HepG2 (cell line): ENCODE results near the gene CLN6. TPM values are rescaled to one million over a fixed set of nuclear protein-coding genes. Genes with fewer than 3 reads are reported as not detected.
"Not testable (repeated sequence)": the region's sequence is repeated elsewhere in the genome, so short reads cannot be mapped to it uniquely, and the experiment has no call there.

Experiments
- ATAC-seq: fragments of 200-7000 bp; cut with Tn5 transposase; 3 replicates; pipeline ENCODE4 v1.9.1; 2020; ENCODE audit warnings: mild to moderate bottlenecking, moderate library complexity
- BruUV-seq: library from RNA; stranded (reverse); fragments of 400-500 nt; replicated peaks from 2 replicates; lab custom pipeline; 2021; lab: Mats Ljungman, UMichigan
- CTCF ChIA-PET: fragments of 300-600 bp; formaldehyde crosslinking; extraction: SDS; loops from one replicate; lab custom pipeline; 2021; ENCODE audit warnings: low total read pairs, inconsistent platforms, low intra/inter-chr PET ratio; lab: Yijun Ruan, JAX
- POLR2A ChIA-PET: fragments of 350-600 bp; sonication (Branson Sonifier 250); formaldehyde crosslinking; loops from one replicate; lab custom pipeline; 2020; ENCODE audit warnings: antibody characterized with exemption, inconsistent platforms; lab: Yijun Ruan, JAX
- DNase-seq: peaks from one replicate; pipeline ENCODE4 v3.0.0-alpha.2; 2015; ENCODE audit warnings: low spot score
- FAIRE-seq: peaks from 3 replicates; lab custom pipeline; 2011; peaks lifted over from hg19 to GRCh38; lab: Jason Lieb, UNC
- H2AFZ ChIP-seq: one replicate; pipeline ENCODE4 v1.6.1; 2011; ENCODE audit warnings: low read length, inconsistent platforms
- H3K27ac ChIP-seq: fragments of 300-600 bp; 3 replicates; pipeline ENCODE4 v1.8.0; 2011; ENCODE audit warnings: mixed run types, mild to moderate bottlenecking, mixed read lengths, low read length, inconsistent platforms; ENCODE audit not compliant: insufficient read depth; ENCODE audit errors: extremely low read length
- H3K27me3 ChIP-seq, 2 experiments: fragments of 200-600 bp in 1 of 2; 2 replicates in 1 of 2; 3 replicates in 1 of 2; pipeline versions ENCODE4 v1.6.0 to v1.8.0; 2011; ENCODE audit warnings: low read length in 2 of 2, mild to moderate bottlenecking in 2 of 2, moderate library complexity in 2 of 2, inconsistent platforms in 1 of 2; ENCODE audit not compliant: insufficient read depth in 2 of 2, control insufficient read depth in 1 of 2
- H3K36me3 ChIP-seq, 2 experiments: fragments of 200-600 bp in 1 of 2; replicated peaks in 1 of 2; 2 replicates in 1 of 2; 3 replicates in 1 of 2; pipeline versions ENCODE4 v1.5.1 to v1.8.0; 2011; ENCODE audit warnings: low read length in 2 of 2, inconsistent platforms in 1 of 2; ENCODE audit not compliant: insufficient read depth in 2 of 2, control insufficient read depth in 1 of 2
- H3K4me1 ChIP-seq: 2 replicates; pipeline ENCODE4 v1.5.1; 2012; ENCODE audit warnings: low read length, inconsistent platforms; ENCODE audit not compliant: insufficient read depth
- H3K4me2 ChIP-seq: 2 replicates; pipeline ENCODE4 v1.6.0; 2011; ENCODE audit warnings: low read depth, low read length, inconsistent platforms
- H3K4me3 ChIP-seq, 3 experiments: fragments of 200-600 bp in 1 of 3; sonication (generic), shearing (Covaris generic) in 1 of 3; replicated peaks in 1 of 3; 2 replicates each; pipeline ENCODE4 v1.5.1; 2011 to 2016; ENCODE audit warnings: low read length in 3 of 3, inconsistent platforms in 2 of 3, low read depth in 2 of 3, mild to moderate bottlenecking in 2 of 3, control low read depth in 1 of 3, mixed read lengths in 1 of 3; ENCODE audit not compliant: insufficient read depth in 1 of 3
- H3K79me2 ChIP-seq: one replicate; pipeline ENCODE4 v1.6.1; 2011; ENCODE audit warnings: low read length, inconsistent platforms; ENCODE audit not compliant: insufficient read depth
- H3K9ac ChIP-seq: 2 replicates; pipeline ENCODE4 v1.6.0; 2011; ENCODE audit warnings: mild to moderate bottlenecking, low read depth, low read length, inconsistent platforms; ENCODE audit not compliant: insufficient read depth
- H3K9me3 ChIP-seq: 2 replicates; pipeline ENCODE4 v1.5.1; 2012; ENCODE audit warnings: mild to moderate bottlenecking, low read length
- H4K20me1 ChIP-seq: 2 replicates; pipeline ENCODE4 v1.6.0; 2011; ENCODE audit warnings: inconsistent platforms, mild to moderate bottlenecking, low read length, moderate library complexity; ENCODE audit not compliant: insufficient read depth
- POLR2A ChIP-seq, 2 experiments: IDR thresholded peaks; 2 replicates each; pipeline ENCODE4 v1.6.1; 2011; ENCODE audit warnings: low read depth in 2 of 2, low read length in 2 of 2, mild to moderate bottlenecking in 1 of 2, moderate library complexity in 1 of 2; ENCODE audit not compliant: insufficient read depth in 1 of 2
- ZNF331 ChIP-seq: sonication (generic); formaldehyde crosslinking; IDR thresholded peaks from 2 replicates; pipeline ENCODE4 v1.4.0; 2020; ENCODE audit warnings: missing genetic modification reagents
- ZNF558 ChIP-seq: sonication (generic); formaldehyde crosslinking; IDR thresholded peaks from 2 replicates; pipeline ENCODE4 v1.9.0; 2022; ENCODE audit warnings: mild to moderate bottlenecking, missing genetic modification reagents, borderline replicate concordance
- WGBS: methylation state at CpG from one replicate; pipeline ENCODE4 v1.1.6; 2017; ENCODE audit warnings: low lambda C conversion rate; 5-methylcytosine and 5-hydroxymethylcytosine counted together
- in situ Hi-C: cut with HindIII; loops from 2 replicates; pipeline ENCODE4 v1.10.0; 2017; ENCODE audit warnings: low pct_unique_long_range_greater_than_20kb; ENCODE audit not compliant: extremely low pct_ligation_motif_present
- intact Hi-C: fragments of 100-400 bp; cut with micrococcal nuclease; formaldehyde crosslinking; loops from one replicate; pipeline ENCODE4 v1.10.0; 2022; ENCODE audit not compliant: unreplicated experiment
- polyA plus RNA-seq, 8 experiments: library from polyadenylated mRNA; depleted of rRNA in 3 of 8; stranded (reverse) in 7 of 8; unstranded in 1 of 8; fragments of >200 nt; fragmentation: Illumina TruSeq in 4 of 8; extraction: Trizol in 4 of 8; gene quantifications; 2 replicates each; pipeline versions ENCODE4 v1.2.1 to v1.2.3, GENCODE V29; 2011 to 2016; ENCODE audit warnings: low read depth in 4 of 8, missing spikeins in 1 of 8, mixed read lengths in 1 of 8; ENCODE audit not compliant: insufficient read depth in 1 of 8
- total RNA-seq, 5 experiments: library from RNA; depleted of rRNA; stranded (reverse); fragments of >200 nt; fragmentation: Illumina TruSeq; extraction: Trizol; gene quantifications; 2 replicates each; pipeline ENCODE4 v1.2.3, GENCODE V29; 2016; ENCODE audit warnings: low read depth in 1 of 5
- TF ChIP-seq, protein P1 (sequence below): sonication (generic); formaldehyde crosslinking; IDR thresholded peaks from 2 replicates; pipeline ENCODE4 v1.5.0; 2020; ENCODE audit warnings: mild to moderate bottlenecking, missing genetic modification reagents

CLN6 gene
- total and polyA plus RNA-seq, 2 of the 13 experiments (the other 11 are each of a cell fraction or from before 2014, with no cell fraction given): 24.9 to 27.1 TPM

GRCh38 chr15:68227643-68228142, 1.8 kb downstream of the CLN6 start:
- BruUV-seq: no TSS peak

DNA sequence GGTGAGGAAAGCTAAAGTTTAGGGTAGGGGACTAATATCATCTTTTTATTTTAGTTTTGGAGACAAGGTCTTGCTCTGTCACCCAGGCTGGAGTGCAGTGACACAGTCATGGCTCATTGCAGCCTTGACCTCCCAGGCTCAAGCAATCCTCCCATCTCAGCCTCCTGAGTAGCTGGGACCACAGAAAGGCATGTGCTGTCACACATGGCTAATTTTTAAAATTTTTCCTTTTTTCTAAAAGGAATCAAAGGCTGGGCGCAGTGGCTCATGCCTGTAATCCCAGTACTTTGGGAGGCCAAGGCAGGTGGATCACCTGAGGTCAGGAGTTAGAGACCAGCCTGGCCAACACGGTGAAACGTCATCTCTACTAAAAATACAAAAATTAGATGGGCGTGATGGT, 4.1 kb downstream of the CLN6 start:
- POLR2A ChIA-PET, BruUV-seq, intact Hi-C loops, H3K9me3 ChIP-seq, H4K20me1 ChIP-seq, ATAC-seq, H3K9ac ChIP-seq, DNase-seq, CTCF ChIA-PET, H3K4me3 ChIP-seq, H3K4me2 ChIP-seq, H3K27me3 ChIP-seq, H3K27ac ChIP-seq, H2AFZ ChIP-seq: not testable (repeated sequence)
- H3K4me1 ChIP-seq: peaks cover 48% of the 10 kb centered on the region
- TF ChIP-seq, protein P1, sequence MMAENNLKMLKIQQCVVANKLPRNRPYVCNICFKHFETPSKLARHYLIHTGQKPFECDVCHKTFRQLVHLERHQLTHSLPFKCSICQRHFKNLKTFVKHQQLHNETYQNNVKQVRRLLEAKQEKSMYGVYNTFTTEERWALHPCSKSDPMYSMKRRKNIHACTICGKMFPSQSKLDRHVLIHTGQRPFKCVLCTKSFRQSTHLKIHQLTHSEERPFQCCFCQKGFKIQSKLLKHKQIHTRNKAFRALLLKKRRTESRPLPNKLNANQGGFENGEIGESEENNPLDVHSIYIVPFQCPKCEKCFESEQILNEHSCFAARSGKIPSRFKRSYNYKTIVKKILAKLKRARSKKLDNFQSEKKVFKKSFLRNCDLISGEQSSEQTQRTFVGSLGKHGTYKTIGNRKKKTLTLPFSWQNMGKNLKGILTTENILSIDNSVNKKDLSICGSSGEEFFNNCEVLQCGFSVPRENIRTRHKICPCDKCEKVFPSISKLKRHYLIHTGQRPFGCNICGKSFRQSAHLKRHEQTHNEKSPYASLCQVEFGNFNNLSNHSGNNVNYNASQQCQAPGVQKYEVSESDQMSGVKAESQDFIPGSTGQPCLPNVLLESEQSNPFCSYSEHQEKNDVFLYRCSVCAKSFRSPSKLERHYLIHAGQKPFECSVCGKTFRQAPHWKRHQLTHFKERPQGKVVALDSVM (CRISPR knock-in tag): peak; percentile 34; the same call in 1 of the 2 replicates
- TF ChIP-seq, all 625 proteins: peak for 1; not testable (repeated sequence) for 624
- H3K36me3 ChIP-seq, in situ Hi-C loops, FAIRE-seq: not testable (repeated sequence)
- H3K79me2 ChIP-seq: peaks cover 52% of the 10 kb centered on the region
- WGBS: 96% methylated on average over 4 of the region's 4 CpGs

More at GRCh38 chr15:68227643-68228142, 1.8 kb downstream of the CLN6 start:
- peaks cover 70% of the 10 kb centered on the region for H3K4me1 ChIP-seq
- peak overlapping the region; percentile 89 for H3K27ac ChIP-seq
- peak overlapping the region; percentile 60 to 82 (median 78) for H3K4me3 ChIP-seq
- H2AFZ ChIP-seq: no peak overlapping the region
- in situ Hi-C loops (no loop called here), intact Hi-C loops (no loop called here)
- peaks cover 0 to 5% of the 10 kb centered on the region in 2 experiments; a peak in 1 of 5 replicates for H3K36me3 ChIP-seq
- H3K9ac ChIP-seq: peak overlapping the region; percentile 81
- ATAC-seq (no peak), FAIRE-seq (no peak), DNase-seq (no peak)
- POLR2A ChIA-PET: interaction anchor here (0.9 to 3.6 kb wide), 2 partner anchors 33 to 50 kb away, joined by 3 to 18 read pairs; partner anchors contain the start of gene FEM1B
- WGBS: 29% methylated on average over 6 of the region's 9 CpGs
- TF ChIP-seq POLR2A (IDR thresholded peaks at IDR 0.05; ENCODE audit: insufficient read depth in 1 of 2, low read depth in 2 of 2, low read length in 2 of 2) (0 out of 4 replicates have a peak, but pooled peaks of 1 of the 2 experiments have one; percentile 1), ZNF331 (CRISPR knock-in tag) (no peak), ZNF558 (CRISPR knock-in tag) (no peak)
- no peaks in the 10 kb centered on the region for H3K9me3 ChIP-seq
- CTCF ChIA-PET: no interaction called here
- no peaks in the 10 kb centered on the region; a peak in 1 of 5 replicates for H3K27me3 ChIP-seq
- H3K79me2 ChIP-seq: peaks cover 49% of the 10 kb centered on the region
- no peaks in the 10 kb centered on the region; the same call in 1 of the 2 replicates for H4K20me1 ChIP-seq
- H3K4me2 ChIP-seq: peak overlapping the region; percentile 100
